GM12873 (cell line): ENCODE data around the gene CEACAM7.

Experiments used
- CTCF ChIP-seq: IDR thresholded peaks from 2 replicates; pipeline ENCODE4 v1.5.1; 2012; ENCODE audit warnings: low read depth, mild to moderate bottlenecking, moderate library complexity, low read length, control low read depth; ENCODE audit not compliant: insufficient read depth; ENCODE audit errors: missing control alignments

Gene CEACAM7

DNA sequence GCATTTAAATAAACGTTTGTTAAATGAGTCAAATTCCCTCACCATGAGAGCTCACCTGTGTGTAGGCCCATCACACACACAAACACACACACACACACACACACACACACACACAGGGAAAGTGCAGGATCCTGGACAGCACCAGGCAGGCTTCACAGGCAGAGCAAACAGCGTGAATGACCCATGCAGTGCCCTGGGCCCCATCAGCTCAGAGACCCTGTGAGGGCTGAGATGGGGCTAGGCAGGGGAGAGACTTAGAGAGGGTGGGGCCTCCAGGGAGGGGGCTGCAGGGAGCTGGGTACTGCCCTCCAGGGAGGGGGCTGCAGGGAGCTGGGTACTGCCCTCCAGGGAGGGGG lies 11.9 kb upstream of the CEACAM7 start:
- no peak for TF ChIP-seq CTCF

- TF ChIP-seq CTCF, result no peak
These were observed 11.3 kb upstream of the CEACAM7 start for GRCh38 chr19:41699231-41699967.

- TF ChIP-seq CTCF, result no peak
These were observed 10.7 kb upstream of the CEACAM7 start for GRCh38 chr19:41698746-41699230.

- no peak for TF ChIP-seq CTCF
These were observed 9.3 kb upstream of the CEACAM7 start for GRCh38 chr19:41697198-41697855.

DNA sequence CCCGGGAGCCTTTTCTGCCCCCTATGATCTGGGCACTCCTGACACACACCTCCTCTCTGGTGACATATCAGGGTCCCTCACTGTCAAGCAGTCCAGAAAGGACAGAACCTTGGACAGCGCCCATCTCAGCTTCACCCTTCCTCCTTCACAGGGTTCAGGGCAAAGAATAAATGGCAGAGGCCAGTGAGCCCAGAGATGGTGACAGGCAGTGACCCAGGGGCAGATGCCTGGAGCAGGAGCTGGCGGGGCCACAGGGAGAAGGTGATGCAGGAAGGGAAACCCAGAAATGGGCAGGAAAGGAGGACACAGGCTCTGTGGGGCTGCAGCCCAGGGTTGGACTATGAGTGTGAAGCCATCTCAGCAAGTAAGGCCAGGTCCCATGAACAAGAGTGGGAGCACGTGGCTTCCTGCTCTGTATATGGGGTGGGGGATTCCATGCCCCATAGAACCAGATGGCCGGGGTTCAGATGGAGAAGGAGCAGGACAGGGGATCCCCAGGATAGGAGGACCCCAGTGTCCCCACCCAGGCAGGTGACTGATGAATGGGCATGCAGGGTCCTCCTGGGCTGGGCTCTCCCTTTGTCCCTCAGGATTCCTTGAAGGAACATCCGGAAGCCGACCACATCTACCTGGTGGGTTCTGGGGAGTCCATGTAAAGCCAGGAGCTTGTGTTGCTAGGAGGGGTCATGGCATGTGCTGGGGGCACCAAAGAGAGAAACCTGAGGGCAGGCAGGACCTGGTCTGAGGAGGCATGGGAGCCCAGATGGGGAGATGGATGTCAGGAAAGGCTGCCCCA lies 8.5 kb upstream of the CEACAM7 start:
- TF ChIP-seq CTCF, result no peak

GRCh38 chr19:41695745-41696144 lies 7.7 kb upstream of the CEACAM7 start:
- TF ChIP-seq CTCF, result no peak
